Measurements from ENCODE around the gene CCDC88B.

Gene CCDC88B

DNA sequence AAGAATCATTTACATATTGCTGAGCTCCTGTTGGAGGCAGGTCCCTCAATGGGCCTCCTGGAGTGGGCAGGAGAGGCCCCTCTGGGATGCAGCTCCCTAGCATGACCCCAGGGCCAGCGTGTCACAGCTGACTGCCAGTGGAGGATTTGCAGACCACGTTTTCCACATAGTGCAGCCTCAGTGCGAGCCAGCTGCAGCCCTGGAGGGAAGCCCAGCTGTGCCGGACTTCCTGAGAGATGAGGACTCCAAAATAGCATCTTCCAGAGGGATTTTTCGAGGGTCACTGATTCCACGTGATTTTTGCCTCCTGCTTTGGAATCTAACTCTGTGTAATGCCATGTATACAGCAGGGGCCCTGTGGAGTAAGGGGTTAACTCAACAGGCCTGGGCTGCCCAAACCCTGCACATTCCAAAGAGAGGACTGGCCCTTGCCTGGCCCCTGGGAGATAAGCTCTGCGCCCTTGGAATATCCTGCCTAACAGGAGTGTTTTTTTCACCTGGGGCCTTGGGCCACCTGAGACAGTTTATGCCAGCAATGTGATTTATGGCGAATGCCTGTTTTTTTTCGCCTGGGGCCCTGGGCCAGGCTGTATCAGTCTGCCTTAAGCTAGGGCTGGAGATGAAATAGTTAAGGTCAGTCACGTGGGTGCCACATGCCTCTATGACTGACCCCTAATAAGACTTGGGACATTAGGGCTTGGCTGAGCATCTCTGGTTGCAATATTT lies 66.4 kb downstream of the CCDC88B start:
- DNase-seq (ENCODE audit: low read depth in 2 of 2, low spot score in 1 of 2): no peak
